Stimulated activated CD8-positive, alpha-beta memory T cell treated with anti-CD3 and anti-CD28 coated beads, Interleukin-2, amount 100 ng/mL, for 1 hour (primary cell): ENCODE measurements around the gene MCTP1.

Experiments used
- DNase-seq, 2 donors: peaks; one replicate each; pipeline ENCODE4 v3.0.0-alpha.2; 2020; ENCODE audit warnings: low read depth in 2 of 2

Gene MCTP1

GRCh38 chr5:95075111-95075510, 209.8 kb downstream of the MCTP1 start:
- DNase-seq, result no peak

- DNase-seq, result no peak
These were observed 212.6 kb downstream of the MCTP1 start for GRCh38 chr5:95072281-95072680.

- no peak for DNase-seq
These were observed 214.0 kb downstream of the MCTP1 start for GRCh38 chr5:95070866-95071265.

- no peak for DNase-seq
These were observed 214.4 kb downstream of the MCTP1 start for GRCh38 chr5:95070453-95070852.

GRCh38 chr5:95069948-95070347, 214.9 kb downstream of the MCTP1 start:
- DNase-seq, result no peak

- DNase-seq, result no peak
These were observed 215.9 kb downstream of the MCTP1 start for GRCh38 chr5:95069021-95069420.

GRCh38 chr5:95068289-95068910, 216.5 kb downstream of the MCTP1 start:
- no peak for DNase-seq

- no peak for DNase-seq
These were observed 218.8 kb downstream of the MCTP1 start for GRCh38 chr5:95066048-95066447.

GRCh38 chr5:95063492-95063891, 221.4 kb downstream of the MCTP1 start:
- DNase-seq, result no peak

- no peak for DNase-seq
These were observed 224.8 kb downstream of the MCTP1 start for GRCh38 chr5:95060098-95060497.

- no peak for DNase-seq
These were observed 225.3 kb downstream of the MCTP1 start for GRCh38 chr5:95059636-95060035.

GRCh38 chr5:95057615-95058014, 227.3 kb downstream of the MCTP1 start:
- no peak for DNase-seq

GRCh38 chr5:95053253-95053652, 231.6 kb downstream of the MCTP1 start:
- no peak for DNase-seq

GRCh38 chr5:95050708-95051107, 234.2 kb downstream of the MCTP1 start:
- DNase-seq, result no peak

- no peak for DNase-seq
These were observed 236.3 kb downstream of the MCTP1 start for GRCh38 chr5:95048628-95049027.

- DNase-seq, result no peak
These were observed 239.5 kb downstream of the MCTP1 start for GRCh38 chr5:95045181-95045965.

GRCh38 chr5:95044096-95044495, 240.8 kb downstream of the MCTP1 start:
- no peak for DNase-seq

GRCh38 chr5:95043648-95044047, 241.2 kb downstream of the MCTP1 start:
- no peak for DNase-seq

- no peak for DNase-seq
These were observed 241.7 kb downstream of the MCTP1 start for GRCh38 chr5:95043234-95043633.

GRCh38 chr5:95042037-95042436, 242.9 kb downstream of the MCTP1 start:
- no peak for DNase-seq

GRCh38 chr5:95035891-95036685, 248.8 kb downstream of the MCTP1 start:
- DNase-seq, result no peak

GRCh38 chr5:95032801-95033200, 252.1 kb downstream of the MCTP1 start:
- no peak for DNase-seq
